Esophagus mucosa (tissue), 1 donor: ENCODE results near the gene IWS1. TPM values are rescaled to one million over a fixed set of nuclear protein-coding genes. Genes with fewer than 3 reads are reported as not detected.

Source experiments
- ATAC-seq: fragments of 200-7000 bp; cut with Tn5 transposase; one replicate; pipeline ENCODE4 v1.9.1; 2020
- total RNA-seq: library from RNA; stranded (reverse); gene quantifications from one replicate; pipeline ENCODE4 v1.2.4, GENCODE V29; 2023
- donor health status: DM: yes; HTN: yes; CAD: no.

Gene IWS1
- total RNA-seq, 1 donor from 2014 or later = 17.7 TPM

- peak; percentile 17 for ATAC-seq
Observed at GRCh38 chr2:127486247-127487058, 39.8 kb downstream of the IWS1 start.

GRCh38 chr2:127485694-127486071, 40.6 kb downstream of the IWS1 start:
- ATAC-seq = no peak

- no peak for ATAC-seq
Observed at GRCh38 chr2:127485051-127485693, 41.1 kb downstream of the IWS1 start.

DNA sequence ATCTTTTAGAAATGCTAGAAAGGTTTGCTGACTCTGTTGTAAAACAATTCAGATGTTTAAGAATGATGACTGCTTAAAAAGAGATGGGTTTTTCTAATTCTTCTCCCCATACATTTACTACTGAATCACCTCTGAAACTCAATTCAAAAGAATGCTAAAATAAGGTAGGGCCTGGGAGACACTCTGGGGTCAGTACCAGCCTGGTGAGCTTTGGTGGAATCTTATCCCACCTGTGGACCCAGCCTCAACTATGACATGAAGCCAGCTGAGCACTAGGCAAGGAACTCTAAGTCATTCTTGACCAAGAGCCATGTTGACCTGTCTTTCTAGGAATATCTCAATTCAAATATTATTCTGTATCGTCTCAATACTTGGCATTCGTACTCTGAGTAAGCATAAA, 44.3 kb downstream of the IWS1 start:
- no peak for ATAC-seq

GRCh38 chr2:127479866-127480743, 46.2 kb downstream of the IWS1 start:
- ATAC-seq = no peak

DNA sequence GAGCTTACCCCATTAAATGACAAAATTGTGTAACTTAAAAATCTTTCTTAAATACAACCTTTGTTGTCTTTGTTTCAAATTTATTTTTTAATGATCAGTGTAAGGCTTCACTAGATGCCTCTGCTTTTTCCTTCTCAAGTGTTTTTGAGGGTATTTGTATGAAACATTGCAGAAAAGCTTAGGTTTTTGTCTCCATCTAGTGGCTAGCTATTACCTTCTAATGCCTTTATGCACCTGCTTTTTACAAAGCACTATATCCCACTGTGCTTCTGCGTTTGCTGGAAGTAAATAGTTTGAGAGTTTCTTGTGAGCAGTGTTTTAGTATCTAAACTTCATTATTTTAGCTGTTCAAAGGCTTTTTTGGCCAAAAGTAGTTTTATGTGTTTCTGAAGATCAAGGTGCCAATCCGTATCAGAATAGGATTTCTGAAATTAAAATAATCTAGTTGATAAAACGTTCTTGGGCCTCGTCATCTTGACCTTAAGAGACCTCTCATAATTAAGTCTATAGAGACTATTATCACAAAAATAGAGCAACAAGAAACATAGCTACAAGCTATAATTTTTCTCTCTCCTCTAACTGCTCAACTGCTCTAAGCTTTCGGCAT, 47.0 kb downstream of the IWS1 start:
- ATAC-seq = peak; percentile 59

- ATAC-seq = no peak
Observed at GRCh38 chr2:127475788-127476187, 50.5 kb downstream of the IWS1 start.

DNA sequence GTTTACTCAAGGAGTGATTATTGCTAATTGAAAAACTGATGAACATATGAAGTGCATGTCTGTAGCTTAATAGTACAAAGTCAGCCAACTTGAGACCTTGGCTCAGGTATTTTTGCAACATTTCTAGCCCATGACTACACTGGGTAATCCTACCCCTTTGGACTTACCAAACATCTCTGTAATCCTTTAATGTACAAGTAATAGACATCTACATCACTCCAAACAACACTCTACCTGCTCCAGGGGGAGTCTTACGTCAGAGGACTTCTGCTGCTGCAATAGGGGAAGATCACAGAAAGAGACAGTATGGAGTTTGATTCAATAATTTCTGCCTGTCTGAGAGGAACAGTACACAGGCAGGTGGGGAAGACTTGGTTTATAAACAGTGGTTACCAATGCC, 54.0 kb downstream of the IWS1 start:
- ATAC-seq = no peak

- ATAC-seq = no peak
Observed at GRCh38 chr2:127471286-127471988, 54.9 kb downstream of the IWS1 start.

DNA sequence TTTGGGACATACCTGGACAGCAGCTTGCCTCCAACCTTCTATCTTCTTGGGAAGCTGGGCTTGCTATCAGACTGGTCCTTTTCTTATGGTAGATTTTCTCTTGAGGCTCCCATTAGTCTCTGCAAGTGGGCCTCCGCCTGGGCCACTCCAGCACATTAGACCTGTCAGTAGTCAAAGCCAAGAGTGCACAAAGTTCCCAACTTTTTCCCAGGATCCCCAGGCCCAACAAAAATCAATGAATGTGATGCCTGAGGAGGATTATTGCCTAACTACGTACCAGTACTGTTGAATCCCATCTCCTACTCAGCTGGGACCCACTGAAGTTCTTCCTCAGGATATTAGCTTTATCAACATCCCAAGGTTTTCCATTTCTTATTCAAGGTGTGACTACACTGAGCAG, 56.3 kb downstream of the IWS1 start:
- no peak for ATAC-seq

- ATAC-seq = no peak
Observed at GRCh38 chr2:127469051-127469450, 57.2 kb downstream of the IWS1 start.

DNA sequence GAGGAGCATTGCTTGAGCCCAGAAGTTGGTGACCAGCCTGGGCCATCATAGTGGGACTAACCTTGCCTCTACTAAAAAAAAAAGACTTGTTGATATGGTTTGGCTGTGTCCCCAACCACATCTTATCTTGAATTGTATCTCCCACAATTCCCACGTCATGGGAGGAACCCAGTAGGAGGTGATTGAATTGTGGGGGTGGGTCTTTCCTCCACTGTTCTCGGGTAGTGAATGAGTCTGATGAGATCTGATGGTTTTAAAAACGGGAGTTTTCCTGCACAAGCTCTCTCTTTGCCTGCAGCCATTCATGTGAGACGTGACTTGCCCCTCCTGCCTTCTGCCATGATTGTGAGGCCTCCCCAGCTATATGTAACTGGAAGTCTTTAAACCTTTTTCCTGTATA, 61.0 kb downstream of the IWS1 start:
- no peak for ATAC-seq

DNA sequence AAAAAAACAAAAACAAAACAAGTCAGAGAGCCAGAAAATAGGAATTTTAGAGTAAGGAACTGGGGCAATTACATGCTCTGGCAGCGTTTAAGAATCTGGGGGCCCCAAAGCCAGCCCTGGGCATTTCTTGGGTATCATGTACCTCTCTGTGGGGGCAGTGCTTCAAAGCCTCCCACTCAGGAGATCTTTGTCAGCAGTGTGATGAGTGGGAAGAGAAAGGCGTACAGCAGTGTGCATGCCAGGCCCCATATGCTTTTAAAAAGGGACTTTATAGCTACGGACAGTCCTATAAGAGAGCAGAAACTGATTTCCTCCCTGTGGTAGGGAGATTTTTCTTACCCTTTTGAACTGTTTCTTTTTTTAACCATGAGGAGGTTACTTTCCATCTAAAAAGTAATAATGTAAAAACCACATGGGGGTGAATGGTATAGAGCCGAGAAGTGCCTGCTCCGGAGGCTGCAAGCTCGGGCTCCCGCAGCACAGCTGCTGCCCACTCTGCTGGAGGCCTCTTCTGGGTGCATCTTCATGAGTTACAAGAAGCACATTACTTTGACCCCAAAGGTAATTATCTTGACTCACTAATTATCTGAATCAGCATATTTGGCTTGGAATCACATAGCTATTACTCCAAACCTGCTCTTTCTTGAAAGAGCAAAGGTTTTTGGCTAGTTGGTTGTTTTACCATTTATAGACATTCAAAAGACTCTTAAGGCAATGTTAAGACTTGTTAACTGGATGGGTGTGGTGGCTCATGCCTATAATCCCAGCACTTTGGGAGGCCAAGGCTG, 61.6 kb downstream of the IWS1 start:
- ATAC-seq = peak; percentile 55

- peak; percentile 17 for ATAC-seq
Observed at GRCh38 chr2:127463155-127463991, 62.9 kb downstream of the IWS1 start.

DNA sequence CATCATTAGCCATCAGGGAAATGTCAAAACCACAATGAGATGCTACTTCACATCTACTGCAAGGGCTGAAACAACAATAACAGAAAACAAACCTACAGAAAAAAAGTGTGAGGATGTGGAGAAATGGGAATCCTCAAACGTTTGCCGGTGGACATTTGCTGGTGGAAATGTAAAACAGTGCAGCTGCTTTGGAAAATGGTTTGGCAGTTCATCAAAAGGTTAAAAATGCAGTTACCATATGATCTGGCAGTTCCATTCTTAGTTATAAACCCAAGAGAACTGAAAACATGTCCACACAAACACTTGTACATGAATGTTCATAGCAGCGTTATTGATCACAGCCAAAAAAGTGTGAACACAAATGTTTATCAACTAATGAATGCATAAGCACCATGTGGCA, 63.8 kb downstream of the IWS1 start:
- ATAC-seq = no peak

DNA sequence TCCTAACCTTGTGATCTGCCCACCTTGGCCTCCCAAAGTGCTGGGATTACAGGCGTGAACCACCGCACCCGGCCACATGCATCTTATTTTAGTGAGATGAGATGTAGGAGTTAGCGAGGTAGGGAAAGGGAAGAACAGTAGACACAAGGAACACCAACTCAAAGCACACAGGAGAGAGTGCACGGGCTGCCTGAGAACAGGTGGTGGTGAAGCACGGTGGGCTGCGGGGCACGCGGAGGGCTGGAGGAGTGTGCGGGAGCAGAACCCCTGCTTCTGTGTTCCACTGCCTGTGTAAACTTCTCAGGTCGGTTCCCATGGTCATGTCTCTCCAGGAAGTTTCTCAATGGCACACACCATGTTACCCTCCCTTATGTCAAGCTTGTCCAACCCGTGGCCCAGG, 69.3 kb downstream of the IWS1 start:
- ATAC-seq = no peak

DNA sequence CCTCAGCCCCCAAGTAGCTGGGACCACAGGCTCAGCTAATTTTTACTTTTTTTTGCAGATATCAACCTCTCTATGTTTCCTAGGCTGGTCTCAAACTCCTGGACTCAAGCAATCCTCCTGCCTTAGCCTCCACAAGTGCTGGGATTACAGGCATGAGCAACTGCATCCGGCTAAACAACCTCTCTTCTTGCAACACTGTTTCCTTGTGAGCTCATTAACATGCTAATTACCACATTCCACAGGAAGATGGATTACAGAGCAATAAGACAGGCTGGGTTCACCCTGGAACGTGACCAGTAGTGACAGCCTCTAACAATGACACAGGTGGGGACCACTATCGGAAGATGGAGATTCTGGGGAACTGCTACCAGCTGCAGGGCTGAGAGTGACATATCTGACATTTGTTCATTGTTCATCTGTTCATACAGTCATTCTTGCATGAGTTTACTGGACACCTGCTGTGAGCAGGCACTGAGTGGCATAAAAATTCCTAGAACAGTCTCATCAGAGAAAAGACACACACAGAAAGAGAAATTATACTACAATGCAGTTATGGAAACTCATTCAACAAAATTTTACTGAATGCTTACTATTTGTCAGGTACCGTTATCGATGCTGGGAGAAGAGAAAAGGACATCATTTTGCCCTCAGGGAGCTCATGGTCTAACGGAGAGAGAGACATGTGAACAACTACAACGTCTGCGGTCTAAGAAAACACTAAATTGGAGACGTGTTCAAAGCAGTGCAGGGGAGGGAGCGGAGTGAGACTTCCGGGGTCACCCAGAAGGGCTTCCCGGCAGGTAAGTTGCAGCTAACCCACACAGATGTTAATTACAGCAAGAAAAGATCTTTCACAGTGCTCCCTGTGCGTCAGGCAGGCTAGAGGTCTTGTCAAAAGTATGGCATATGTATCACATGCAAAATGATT, 70.5 kb downstream of the IWS1 start:
- no peak for ATAC-seq

DNA sequence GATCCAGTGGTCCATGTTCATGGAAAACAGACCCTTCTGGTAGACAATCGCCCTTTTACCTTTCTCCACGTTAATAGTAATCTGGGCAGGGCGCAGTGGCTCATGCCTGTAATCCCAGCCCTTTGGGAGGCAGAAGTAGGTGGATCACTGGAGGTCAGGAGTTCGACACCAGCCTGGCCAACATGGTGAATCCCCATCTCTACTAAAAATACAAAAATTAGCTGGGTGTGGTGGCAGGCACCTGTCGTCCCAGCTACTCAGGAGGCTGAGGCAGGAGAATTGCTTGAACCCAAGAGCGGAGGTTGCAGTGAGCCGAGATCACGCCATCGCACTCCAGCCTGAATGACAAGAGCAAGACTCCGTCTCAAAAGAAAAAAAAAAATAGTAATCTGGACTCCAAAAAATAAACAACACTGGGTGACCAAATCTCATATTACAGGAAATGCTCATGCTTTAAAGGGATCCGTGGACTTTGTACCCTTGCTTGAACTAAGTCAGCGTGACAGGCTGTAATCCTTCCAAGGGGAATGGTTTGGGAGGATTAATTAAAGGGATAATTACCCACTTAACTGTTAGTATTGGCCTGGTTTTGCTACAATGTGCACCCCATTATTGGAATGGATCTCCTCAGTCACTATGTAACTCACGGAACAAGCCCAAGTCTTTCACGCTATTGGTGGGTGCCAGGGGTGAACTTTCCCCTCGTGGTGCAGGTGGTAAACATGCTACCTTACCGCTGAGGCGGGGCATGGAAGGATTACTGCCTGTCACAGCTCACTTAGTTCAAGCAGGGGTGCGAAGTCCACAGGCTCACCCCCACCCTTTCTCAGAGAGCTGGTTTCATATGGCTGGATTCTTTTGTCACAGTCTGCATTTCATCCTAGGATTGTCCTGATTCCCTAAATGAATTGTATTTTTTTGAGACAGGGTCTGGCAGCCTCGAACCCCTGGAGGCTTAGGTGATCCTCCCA, 71.4 kb downstream of the IWS1 start:
- ATAC-seq = no peak
